HepG2 (cell line): ENCODE data around the gene DPM1. TPM values are rescaled to one million over a fixed set of nuclear protein-coding genes. Genes with fewer than 3 reads are reported as not detected.

Source experiments
- BRD4 ChIP-seq: sonication (generic); formaldehyde crosslinking; IDR thresholded peaks from 2 replicates; pipeline ENCODE4 v1.4.0; 2020; ENCODE audit warnings: missing genetic modification reagents
- E2F2 ChIP-seq: sonication (generic); formaldehyde crosslinking; IDR thresholded peaks from 2 replicates; pipeline ENCODE4 v1.4.0; 2020; ENCODE audit warnings: missing genetic modification reagents, borderline replicate concordance
- GATAD1 ChIP-seq: IDR thresholded peaks from 2 replicates; pipeline ENCODE4 v1.6.1; 2016; ENCODE audit warnings: missing genetic modification reagents, missing compliant biosample characterization
- GPBP1L1 ChIP-seq: sonication (generic); formaldehyde crosslinking; IDR thresholded peaks from 2 replicates; pipeline ENCODE4 v1.5.0; 2020; ENCODE audit warnings: mild to moderate bottlenecking, missing genetic modification reagents
- HNRNPH1 ChIP-seq: fragments of 200-400 bp; formaldehyde crosslinking; optimal IDR thresholded peaks from 2 replicates; pipeline ENCODE3; 2017; ENCODE audit warnings: mild to moderate bottlenecking, low read depth, low read length
- IRF2 ChIP-seq: IDR thresholded peaks from 2 replicates; pipeline ENCODE4 v1.6.1; 2018; ENCODE audit warnings: missing genetic modification reagents, missing compliant biosample characterization
- MAX ChIP-seq: IDR thresholded peaks from 2 replicates; pipeline ENCODE4 v1.6.1; 2012; ENCODE audit warnings: inconsistent platforms
- PATZ1 ChIP-seq: sonication (generic); formaldehyde crosslinking; IDR thresholded peaks from 2 replicates; pipeline ENCODE4 v1.4.0; 2020; ENCODE audit warnings: missing genetic modification reagents
- PPARG ChIP-seq: conservative IDR thresholded peaks from 2 replicates; pipeline ENCODE4 v1.6.1; 2016; ENCODE audit warnings: missing biosample characterization, missing genetic modification reagents
- RELA ChIP-seq: sonication (generic); formaldehyde crosslinking; IDR thresholded peaks from 2 replicates; pipeline ENCODE4 v1.4.0; 2020; ENCODE audit warnings: missing genetic modification reagents
- XRCC5 ChIP-seq: fragments of 200-400 bp; formaldehyde crosslinking; optimal IDR thresholded peaks from 2 replicates; pipeline ENCODE3; 2017; ENCODE audit warnings: mild to moderate bottlenecking, low read length
- ZNF234 ChIP-seq: sonication (generic); formaldehyde crosslinking; conservative IDR thresholded peaks from 2 replicates; pipeline ENCODE4 v1.5.1; 2020; ENCODE audit warnings: mild to moderate bottlenecking, missing genetic modification reagents
- ZNF574 ChIP-seq: sonication (generic); formaldehyde crosslinking; IDR thresholded peaks from 2 replicates; pipeline ENCODE4 v1.4.0; 2020; ENCODE audit warnings: missing genetic modification reagents
- ZNF766 ChIP-seq: sonication (generic); formaldehyde crosslinking; IDR thresholded peaks from 2 replicates; pipeline ENCODE4 v1.5.0; 2020; ENCODE audit warnings: missing genetic modification reagents, borderline replicate concordance
- ZNF768 ChIP-seq: sonication (generic); formaldehyde crosslinking; IDR thresholded peaks from 2 replicates; pipeline ENCODE4 v1.4.0; 2020; ENCODE audit warnings: missing genetic modification reagents
- ZNF816 ChIP-seq: sonication (generic); formaldehyde crosslinking; IDR thresholded peaks from 2 replicates; pipeline ENCODE4 v1.8.0; 2022; ENCODE audit warnings: missing genetic modification reagents, mild to moderate bottlenecking, borderline replicate concordance
- ZNF883 ChIP-seq: sonication (generic); formaldehyde crosslinking; IDR thresholded peaks from 2 replicates; pipeline ENCODE4 v1.5.1; 2020; ENCODE audit warnings: mild to moderate bottlenecking, missing genetic modification reagents; ENCODE audit errors: not compliant biosample characterization
- ZXDC ChIP-seq: sonication (generic); formaldehyde crosslinking; IDR thresholded peaks from 2 replicates; pipeline ENCODE4 v1.5.0; 2020; ENCODE audit warnings: mild to moderate bottlenecking, missing genetic modification reagents
- polyA plus RNA-seq, 8 experiments: library from polyadenylated mRNA; depleted of rRNA in 3 of 8; stranded (reverse) in 7 of 8; unstranded in 1 of 8; fragments of >200 nt; fragmentation: Illumina TruSeq in 4 of 8; extraction: Trizol in 4 of 8; gene quantifications; 2 replicates each; pipeline versions ENCODE4 v1.2.1 to v1.2.3, GENCODE V29; 2011 to 2016; ENCODE audit warnings: low read depth in 4 of 8, missing spikeins in 1 of 8, mixed read lengths in 1 of 8; ENCODE audit not compliant: insufficient read depth in 1 of 8
- total RNA-seq, 5 experiments: library from RNA; depleted of rRNA; stranded (reverse); fragments of >200 nt; fragmentation: Illumina TruSeq; extraction: Trizol; gene quantifications; 2 replicates each; pipeline ENCODE4 v1.2.3, GENCODE V29; 2016; ENCODE audit warnings: low read depth in 1 of 5

The DPM1 gene
- total and polyA plus RNA-seq, 2 of the 13 experiments (the other 11 are each of a cell fraction or from before 2014, with no cell fraction given) = 83.2 to 161 TPM

GRCh38 chr20:50930139-50930975, 28.0 kb downstream of the DPM1 start (continued):
- TF ChIP-seq ZXDC (no peak), GATAD1 (CRISPR knock-in tag) (no peak), HNRNPH1 (no peak), ZNF766 (CRISPR knock-in tag) (peak; percentile 36; the same call in 1 of the 2 replicates), MAX (0 out of 2 replicates have a peak, but pooled peaks have one; percentile 2), GPBP1L1 (CRISPR knock-in tag) (no peak), ZNF816 (CRISPR knock-in tag) (peak; percentile 36; the same call in 1 of the 2 replicates), BRD4 (CRISPR knock-in tag) (peak; percentile 36; the same call in 1 of the 2 replicates), E2F2 (0 out of 2 replicates have a peak, but pooled peaks have one; percentile 24), ZNF768 (CRISPR knock-in tag) (peak; percentile 26; the same call in 1 of the 2 replicates), ZNF574 (0 out of 2 replicates have a peak, but pooled peaks have one; percentile 27), PPARG (no peak), IRF2 (CRISPR knock-in tag) (no peak), RELA (CRISPR knock-in tag) (no peak), XRCC5 (no peak), ZNF234 (CRISPR knock-in tag) (0 out of 2 replicates have a peak, but pooled peaks have one; percentile 29), ZNF883 (CRISPR knock-in tag) (peak; percentile 75), PATZ1 (peak; percentile 52)
